ENCODE data around the gene TRIO.

TRIO gene

DNA sequence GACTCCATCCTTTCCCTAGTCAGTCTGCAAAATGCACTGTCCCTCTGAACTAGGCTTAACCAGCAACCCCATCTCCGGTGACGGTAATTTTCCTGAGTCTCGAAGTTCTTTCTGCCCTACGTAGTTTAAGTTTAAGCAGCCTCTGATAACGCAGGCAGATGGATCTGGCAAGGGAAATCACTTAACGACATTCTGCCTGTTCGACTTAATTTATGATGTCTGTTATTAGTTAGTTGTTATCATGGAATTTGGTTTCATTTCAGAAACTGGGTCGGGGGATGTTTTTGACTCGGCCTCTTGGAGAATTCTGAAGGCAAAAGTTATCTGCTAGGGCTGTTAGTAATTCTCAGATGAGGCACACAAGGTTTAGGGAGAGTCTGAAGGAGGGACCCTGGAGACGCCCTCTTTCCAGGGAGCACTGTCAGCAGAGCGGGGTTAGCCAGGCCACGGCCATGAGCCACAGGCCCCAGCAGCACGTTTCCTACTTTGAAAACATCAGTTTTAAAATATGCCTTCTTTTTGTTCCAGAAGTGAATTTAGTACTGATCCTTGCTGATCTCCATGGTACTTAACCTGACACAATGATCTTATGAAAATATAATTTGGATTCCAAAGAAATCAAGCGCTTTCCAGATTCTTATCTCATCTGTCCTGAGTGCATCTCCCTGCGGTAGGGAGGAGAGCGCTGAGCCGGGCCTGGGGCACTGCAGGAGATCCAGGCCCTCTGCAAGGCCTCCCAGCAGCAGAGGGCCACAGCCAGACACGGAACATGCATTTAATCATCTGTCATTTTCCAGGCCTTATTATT, 267.5 kb downstream of the TRIO start:
- TF ChIP-seq, protein P1, sequence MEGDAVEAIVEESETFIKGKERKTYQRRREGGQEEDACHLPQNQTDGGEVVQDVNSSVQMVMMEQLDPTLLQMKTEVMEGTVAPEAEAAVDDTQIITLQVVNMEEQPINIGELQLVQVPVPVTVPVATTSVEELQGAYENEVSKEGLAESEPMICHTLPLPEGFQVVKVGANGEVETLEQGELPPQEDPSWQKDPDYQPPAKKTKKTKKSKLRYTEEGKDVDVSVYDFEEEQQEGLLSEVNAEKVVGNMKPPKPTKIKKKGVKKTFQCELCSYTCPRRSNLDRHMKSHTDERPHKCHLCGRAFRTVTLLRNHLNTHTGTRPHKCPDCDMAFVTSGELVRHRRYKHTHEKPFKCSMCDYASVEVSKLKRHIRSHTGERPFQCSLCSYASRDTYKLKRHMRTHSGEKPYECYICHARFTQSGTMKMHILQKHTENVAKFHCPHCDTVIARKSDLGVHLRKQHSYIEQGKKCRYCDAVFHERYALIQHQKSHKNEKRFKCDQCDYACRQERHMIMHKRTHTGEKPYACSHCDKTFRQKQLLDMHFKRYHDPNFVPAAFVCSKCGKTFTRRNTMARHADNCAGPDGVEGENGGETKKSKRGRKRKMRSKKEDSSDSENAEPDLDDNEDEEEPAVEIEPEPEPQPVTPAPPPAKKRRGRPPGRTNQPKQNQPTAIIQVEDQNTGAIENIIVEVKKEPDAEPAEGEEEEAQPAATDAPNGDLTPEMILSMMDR (conservative IDR thresholded peaks at IDR 0.05; ENCODE audit: low read depth, low read length): no peak
- peak; percentile 64 for DNase-seq (ENCODE audit: low read depth)

DNA sequence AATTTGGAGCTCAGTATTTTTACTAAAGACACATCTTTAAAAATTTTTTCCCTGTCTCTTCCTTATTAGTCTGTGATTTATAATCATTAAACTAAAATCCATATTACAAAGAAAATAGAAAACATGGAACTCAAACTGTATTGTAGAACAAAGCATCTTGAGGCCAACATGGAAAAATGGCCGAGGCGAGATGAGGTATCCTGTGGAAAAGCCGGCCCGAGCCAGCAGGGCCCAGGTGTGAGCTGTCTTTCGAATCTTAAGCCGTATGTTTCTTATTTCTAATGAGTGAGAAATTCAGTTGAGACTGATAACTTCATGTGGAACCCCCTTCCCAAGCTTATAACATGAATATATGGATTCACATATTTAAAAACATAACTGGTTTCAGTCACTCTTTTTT, 268.1 kb downstream of the TRIO start:
- no peak overlapping the region for H3K4me3 ChIP-seq (ENCODE audit: low read depth, low read length)
- TF ChIP-seq, protein P1 (conservative IDR thresholded peaks at IDR 0.05; ENCODE audit: low read depth, low read length): no peak
- DNase-seq (ENCODE audit: low read depth): no peak

More for the DNA sequence above, 267.5 kb downstream of the TRIO start:
- no peak overlapping the region for H3K4me3 ChIP-seq (ENCODE audit: low read depth, low read length)

DNA sequence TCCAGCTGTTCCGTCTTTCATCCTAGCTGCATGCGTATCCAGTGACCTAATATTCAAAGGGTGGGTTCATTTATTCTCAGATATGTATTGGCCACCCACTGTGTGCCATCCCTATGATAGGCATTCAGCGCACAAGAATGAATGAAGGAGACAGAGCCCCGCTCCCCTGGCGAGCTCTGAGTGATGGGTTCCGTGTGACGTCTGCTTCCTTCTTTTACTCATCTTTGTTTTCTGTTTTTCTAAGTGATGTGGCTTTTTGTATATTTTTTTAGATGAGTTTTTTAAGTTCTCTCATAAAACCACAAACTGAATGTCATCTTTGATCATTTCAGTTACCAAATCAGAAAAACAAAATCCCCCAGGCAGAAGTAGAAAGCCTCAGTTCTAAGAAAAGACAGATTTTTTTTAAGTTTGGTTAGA, 270.2 kb downstream of the TRIO start:
- no peak overlapping the region for H3K4me3 ChIP-seq (ENCODE audit: low read depth, low read length)
- peak; percentile 71 for DNase-seq (ENCODE audit: low read depth)
- TF ChIP-seq, protein P1 (conservative IDR thresholded peaks at IDR 0.05; ENCODE audit: low read depth, low read length): no peak

DNA sequence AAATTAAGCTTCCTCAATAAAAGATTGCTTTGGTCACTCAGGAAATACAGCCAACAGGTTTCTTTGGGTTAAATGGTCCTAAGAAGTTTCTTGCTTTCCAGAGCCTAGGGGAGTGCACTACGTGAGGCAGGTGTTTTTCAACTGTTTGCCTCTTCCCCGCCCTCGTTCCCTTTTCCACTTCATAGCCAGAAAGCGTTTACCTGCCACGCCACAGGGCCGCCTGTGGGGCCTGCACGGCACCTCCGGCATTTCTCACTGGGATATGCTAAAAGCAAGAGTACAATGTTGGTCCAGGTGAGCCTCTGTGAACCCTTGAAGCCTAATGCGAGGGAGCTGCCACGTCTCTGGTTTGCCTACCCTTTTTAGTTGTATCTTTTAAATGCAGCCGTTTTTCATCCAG, 270.9 kb downstream of the TRIO start:
- TF ChIP-seq, protein P1 (conservative IDR thresholded peaks at IDR 0.05; ENCODE audit: low read depth, low read length): no peak
- no peak for DNase-seq (ENCODE audit: low read depth)

DNA sequence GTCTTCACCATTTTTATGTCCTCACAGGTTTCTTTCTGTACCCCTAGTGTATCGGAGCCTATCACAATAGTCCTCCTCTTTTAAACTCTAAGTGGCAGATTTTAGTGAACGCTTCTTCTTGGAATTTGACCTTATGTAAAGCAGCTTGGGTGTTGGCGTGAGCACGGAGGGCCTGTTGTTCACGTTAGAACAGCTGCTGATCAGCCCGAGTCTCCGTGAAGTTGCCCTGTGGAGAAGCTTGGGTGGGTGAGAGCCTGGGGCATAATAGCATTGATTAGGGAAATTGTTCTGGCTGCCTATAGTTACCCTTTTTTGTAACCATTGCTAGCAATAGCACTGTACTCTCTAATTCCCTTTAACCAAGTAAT, 271.5 kb downstream of the TRIO start:
- H3K4me3 ChIP-seq (ENCODE audit: low read depth, low read length): no peak overlapping the region
- DNase-seq (ENCODE audit: low read depth): no peak
- TF ChIP-seq, protein P1 (conservative IDR thresholded peaks at IDR 0.05; ENCODE audit: low read depth, low read length): no peak

More for the DNA sequence above, 270.9 kb downstream of the TRIO start:
- no peak overlapping the region for H3K4me3 ChIP-seq (ENCODE audit: low read depth, low read length)

DNA sequence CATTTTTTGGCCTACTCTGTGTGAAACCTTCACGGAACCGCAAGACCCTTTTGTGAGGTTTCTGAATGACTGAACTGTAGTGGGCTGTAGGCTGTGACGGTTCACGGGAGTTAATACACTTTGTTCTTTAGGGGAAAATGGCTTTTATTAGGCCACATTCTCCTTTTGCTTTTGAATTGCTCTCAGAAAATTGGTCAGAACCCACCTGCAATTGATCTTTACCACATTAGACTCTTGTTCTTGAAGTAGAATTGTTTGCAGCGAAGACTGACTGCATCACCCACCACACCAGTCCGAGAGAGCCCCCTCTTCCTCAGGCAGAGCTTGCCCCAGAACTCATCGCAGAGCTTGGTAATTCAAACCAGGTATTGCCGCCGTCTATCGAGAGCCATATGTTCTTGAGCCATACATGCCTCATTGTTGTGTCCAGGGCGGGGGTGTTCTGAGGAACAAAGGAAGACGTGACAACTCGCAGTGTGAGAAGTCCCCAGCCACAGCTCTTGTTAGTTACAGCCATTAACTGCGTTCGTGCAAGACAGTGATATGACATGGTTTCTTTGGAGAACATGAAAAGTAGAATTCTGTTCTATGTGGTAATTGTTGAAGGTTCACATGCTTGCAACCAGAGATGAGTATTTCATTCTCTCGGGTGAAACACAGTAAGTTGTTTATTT, 272.0 kb downstream of the TRIO start:
- no peak for DNase-seq (ENCODE audit: low read depth)
- TF ChIP-seq, protein P1 (conservative IDR thresholded peaks at IDR 0.05; ENCODE audit: low read depth, low read length): no peak
- no peak overlapping the region for H3K4me3 ChIP-seq (ENCODE audit: low read depth, low read length)

Data from choroid plexus epithelial cell (primary cell).